ENCODE measurements around the gene ATP8A1. TPM values are rescaled to one million over a fixed set of nuclear protein-coding genes. Genes with fewer than 3 reads are reported as not detected.

The ATP8A1 gene
- total and polyA plus RNA-seq, 12 donors = 14.4 to 58.3 (median 27.7) TPM

- H3K9me3 ChIP-seq (replicated peaks in 1 of 3) = no peaks in the 10 kb centered on the region
- H3K27ac ChIP-seq = no peak overlapping the region
- DNase-seq = no peak
- H3K36me3 ChIP-seq (replicated peaks in 1 of 2) = no peaks in the 10 kb centered on the region
- intact Hi-C loops (cut with DNase I) = no loop called here
- no peak overlapping the region for H3K4me3 ChIP-seq
- peaks cover 8 to 12% of the 10 kb centered on the region in 2 donors for H3K4me1 ChIP-seq (replicated peaks in 1 of 2)
- no peaks in the 10 kb centered on the region for H3K27me3 ChIP-seq
- TF ChIP-seq POLR2A (IDR thresholded peaks at IDR 0.05) = no peak
- no peak for TF ChIP-seq CTCF (IDR thresholded peaks at IDR 0.05)
- whole genome bisulfite sequencing, 4 donors = 88 to 91% (median 89%) methylated on average over 7 of the region's 7 CpGs
These were observed 14.7 kb downstream of the ATP8A1 start for GRCh38 chr4:42642101-42642797.

GRCh38 chr4:42641656-42642055 lies 15.2 kb downstream of the ATP8A1 start:
- no peak overlapping the region for H3K27ac ChIP-seq
- TF ChIP-seq POLR2A (IDR thresholded peaks at IDR 0.05) = no peak
- no peak for TF ChIP-seq CTCF (IDR thresholded peaks at IDR 0.05)
- no peaks in the 10 kb centered on the region for H3K36me3 ChIP-seq (replicated peaks in 1 of 2)
- DNase-seq = no peak
- no peaks in the 10 kb centered on the region for H3K27me3 ChIP-seq
- intact Hi-C loops (cut with DNase I) = no loop called here
- H3K9me3 ChIP-seq (replicated peaks in 1 of 3) = no peaks in the 10 kb centered on the region
- no peak overlapping the region for H3K4me3 ChIP-seq
- WGBS, 4 donors = 48 to 63% (median 52%) methylated on average over 1 of the region's 1 CpG
- peaks cover 8 to 12% of the 10 kb centered on the region in 2 donors for H3K4me1 ChIP-seq (replicated peaks in 1 of 2)

GRCh38 chr4:42641161-42641560 lies 15.7 kb downstream of the ATP8A1 start:
- peaks cover 8 to 12% of the 10 kb centered on the region in 2 donors for H3K4me1 ChIP-seq (replicated peaks in 1 of 2)
- H3K27ac ChIP-seq = no peak overlapping the region
- no peak overlapping the region for H3K4me3 ChIP-seq
- no peaks in the 10 kb centered on the region for H3K27me3 ChIP-seq
- intact Hi-C loops (cut with DNase I) = no loop called here
- H3K36me3 ChIP-seq (replicated peaks in 1 of 2) = no peaks in the 10 kb centered on the region
- no peaks in the 10 kb centered on the region for H3K9me3 ChIP-seq (replicated peaks in 1 of 3)
- TF ChIP-seq POLR2A (IDR thresholded peaks at IDR 0.05) (no peak), CTCF (IDR thresholded peaks at IDR 0.05) (no peak)
- DNase-seq = no peak

- Histone ChIP-seq H3K4me1 (replicated peaks in 1 of 2) (peaks cover 8 to 12% of the 10 kb centered on the region in 2 donors), H3K9me3 (replicated peaks in 1 of 3) (no peaks in the 10 kb centered on the region)
These were observed 16.3 kb downstream of the ATP8A1 start for GRCh38 chr4:42640613-42641012.

More at GRCh38 chr4:42640613-42641012, 16.3 kb downstream of the ATP8A1 start:
- Histone ChIP-seq H3K4me3 (no peak overlapping the region), H3K27me3 (no peaks in the 10 kb centered on the region), H3K27ac (no peak overlapping the region), H3K36me3 (replicated peaks in 1 of 2) (no peaks in the 10 kb centered on the region)
- WGBS, 4 donors = 59 to 90% (median 82%) methylated on average over 3 of the region's 3 CpGs
- TF ChIP-seq POLR2A (IDR thresholded peaks at IDR 0.05) (no peak), CTCF (IDR thresholded peaks at IDR 0.05) (no peak)
- intact Hi-C loops (cut with DNase I) = no loop called here
- no peak for DNase-seq

All from adrenal gland (tissue), 12 donors.